SK-N-MC (cell line): ENCODE measurements around the gene HOXB5.

Source experiments
- EZH2 ChIP-seq: fragments of 200-600 bp; sonication (generic); IDR thresholded peaks from one replicate; pipeline ENCODE4 v1.6.1; 2017; ENCODE audit warnings: antibody characterized with exemption
- FOXP2 ChIP-seq: optimal IDR thresholded peaks from 2 replicates; pipeline ENCODE3; 2011; ENCODE audit warnings: mild to moderate bottlenecking, moderate library complexity; ENCODE audit not compliant: insufficient read depth; ENCODE audit errors: extremely low read length, control extremely low read depth
- POLR2AphosphoS5 ChIP-seq: IDR thresholded peaks from 2 replicates; pipeline ENCODE4 v1.6.1; 2012; ENCODE audit warnings: mild to moderate bottlenecking, low read depth, low read length, borderline replicate concordance

- no peak for TF ChIP-seq EZH2
- no peak for TF ChIP-seq POLR2AphosphoS5
- no peak for TF ChIP-seq FOXP2
Observed at GRCh38 chr17:48608494-48608834, 14.9 kb upstream of the HOXB5 start.
